ENCODE results near the gene TNFAIP8L3.

Gene TNFAIP8L3

GRCh38 chr15:51093488-51093838 lies 1.2 kb downstream of the TNFAIP8L3 start:
- peak overlapping the region; percentile 56 for H3K4me3 ChIP-seq (ENCODE audit: severe bottlenecking)
- ATAC-seq (ENCODE audit: low read depth) (no peak), DNase-seq (ENCODE audit: low spot score) (no peak)
- H3K9me3 ChIP-seq (ENCODE audit: severe bottlenecking), result no peaks in the 10 kb centered on the region
- no peak overlapping the region for H3K27ac ChIP-seq (ENCODE audit: poor library complexity, severe bottlenecking)
- peaks cover 30% of the 10 kb centered on the region for H3K27me3 ChIP-seq (ENCODE audit: insufficient read depth, poor library complexity, severe bottlenecking)
- H3K36me3 ChIP-seq (ENCODE audit: low read depth), result no peaks in the 10 kb centered on the region
- peaks cover 7% of the 10 kb centered on the region for H3K4me1 ChIP-seq (ENCODE audit: insufficient read depth, poor library complexity, severe bottlenecking)
- TF ChIP-seq CTCF (IDR thresholded peaks at IDR 0.05; ENCODE audit: poor library complexity, severe bottlenecking), result no peak

- H3K4me3 ChIP-seq (ENCODE audit: severe bottlenecking), result no peak overlapping the region
- H3K36me3 ChIP-seq (ENCODE audit: low read depth), result no peaks in the 10 kb centered on the region
- H3K9me3 ChIP-seq (ENCODE audit: severe bottlenecking), result no peaks in the 10 kb centered on the region
- no peak overlapping the region for H3K27ac ChIP-seq (ENCODE audit: poor library complexity, severe bottlenecking)
- no peak for DNase-seq (ENCODE audit: low spot score)
- TF ChIP-seq CTCF (IDR thresholded peaks at IDR 0.05; ENCODE audit: poor library complexity, severe bottlenecking), result no peak
- no peaks in the 10 kb centered on the region for H3K4me1 ChIP-seq (ENCODE audit: insufficient read depth, poor library complexity, severe bottlenecking)
- ATAC-seq (ENCODE audit: low read depth), result no peak
- peaks cover 30% of the 10 kb centered on the region for H3K27me3 ChIP-seq (ENCODE audit: insufficient read depth, poor library complexity, severe bottlenecking)
These were observed 2.1 kb downstream of the TNFAIP8L3 start for GRCh38 chr15:51092480-51093040.

- TF ChIP-seq CTCF (IDR thresholded peaks at IDR 0.05; ENCODE audit: poor library complexity, severe bottlenecking), result no peak
- H3K36me3 ChIP-seq (ENCODE audit: low read depth), result no peaks in the 10 kb centered on the region
- no peak overlapping the region for H3K27ac ChIP-seq (ENCODE audit: poor library complexity, severe bottlenecking)
- ATAC-seq (ENCODE audit: low read depth), result no peak
- no peaks in the 10 kb centered on the region for H3K9me3 ChIP-seq (ENCODE audit: severe bottlenecking)
- DNase-seq (ENCODE audit: low spot score), result no peak
- H3K27me3 ChIP-seq (ENCODE audit: insufficient read depth, poor library complexity, severe bottlenecking), result peaks cover 27% of the 10 kb centered on the region
- H3K4me1 ChIP-seq (ENCODE audit: insufficient read depth, poor library complexity, severe bottlenecking), result no peaks in the 10 kb centered on the region
- H3K4me3 ChIP-seq (ENCODE audit: severe bottlenecking), result no peak overlapping the region
These were observed 4.0 kb downstream of the TNFAIP8L3 start for GRCh38 chr15:51090753-51091152.

GRCh38 chr15:51089699-51090453 lies 4.8 kb downstream of the TNFAIP8L3 start:
- ATAC-seq (ENCODE audit: low read depth), result 0 out of 3 replicates have a peak, but pooled peaks have one; percentile 3
- no peak for DNase-seq (ENCODE audit: low spot score)
- no peaks in the 10 kb centered on the region for H3K36me3 ChIP-seq (ENCODE audit: low read depth)
- H3K4me3 ChIP-seq (ENCODE audit: severe bottlenecking), result no peak overlapping the region
- no peak for TF ChIP-seq CTCF (IDR thresholded peaks at IDR 0.05; ENCODE audit: poor library complexity, severe bottlenecking)
- peaks cover 21% of the 10 kb centered on the region for H3K27me3 ChIP-seq (ENCODE audit: insufficient read depth, poor library complexity, severe bottlenecking)
- H3K4me1 ChIP-seq (ENCODE audit: insufficient read depth, poor library complexity, severe bottlenecking), result no peaks in the 10 kb centered on the region
- no peak overlapping the region for H3K27ac ChIP-seq (ENCODE audit: poor library complexity, severe bottlenecking)
- H3K9me3 ChIP-seq (ENCODE audit: severe bottlenecking), result no peaks in the 10 kb centered on the region

GRCh38 chr15:51089041-51089440 lies 5.7 kb downstream of the TNFAIP8L3 start:
- Histone ChIP-seq H3K4me3 (ENCODE audit: severe bottlenecking) (no peak overlapping the region), H3K4me1 (ENCODE audit: insufficient read depth, poor library complexity, severe bottlenecking) (no peaks in the 10 kb centered on the region), H3K27ac (ENCODE audit: poor library complexity, severe bottlenecking) (no peak overlapping the region)

More at GRCh38 chr15:51089041-51089440, 5.7 kb downstream of the TNFAIP8L3 start:
- no peaks in the 10 kb centered on the region for H3K36me3 ChIP-seq (ENCODE audit: low read depth)
- no peak for ATAC-seq (ENCODE audit: low read depth)
- H3K27me3 ChIP-seq (ENCODE audit: insufficient read depth, poor library complexity, severe bottlenecking), result peaks cover 18% of the 10 kb centered on the region
- no peaks in the 10 kb centered on the region for H3K9me3 ChIP-seq (ENCODE audit: severe bottlenecking)
- DNase-seq (ENCODE audit: low spot score), result no peak
- TF ChIP-seq CTCF (IDR thresholded peaks at IDR 0.05; ENCODE audit: poor library complexity, severe bottlenecking), result no peak
